T-helper 17 cell (primary cell): Measurements from ENCODE around the gene CACNG6. TPM values are rescaled to one million over a fixed set of nuclear protein-coding genes. Genes with fewer than 3 reads are reported as not detected.
"Not testable (repeated sequence)": the region's sequence is repeated elsewhere in the genome, so short reads cannot be mapped to it uniquely, and the experiment has no call there.

ENCODE experiments used
- ATAC-seq: fragments of 150-1000 bp; cut with Tn5 transposase; 2 replicates; pipeline ENCODE4 v1.10.0; 2021; ENCODE audit warnings: mild to moderate bottlenecking, moderate library complexity
- DNase-seq, 3 donors: peaks; one replicate each; pipeline versions ENCODE4 v3.0.0 to v3.0.0-alpha.2; 2020 to 2021
- H3K9me3 ChIP-seq: one replicate; pipeline ENCODE4 v1.7.0; 2013; ENCODE audit warnings: low read length, mild to moderate bottlenecking; ENCODE audit not compliant: control insufficient read depth, poor library complexity, severe bottlenecking
- H3K27ac Mint-ChIP-seq: one replicate; pipeline ENCODE4 v1.8.0; 2022; ENCODE audit warnings: mild to moderate bottlenecking, moderate library complexity, mixed read lengths
- H3K27me3 Mint-ChIP-seq: one replicate; pipeline ENCODE4 v1.8.0; 2022; ENCODE audit warnings: mixed read lengths
- H3K36me3 Mint-ChIP-seq: one replicate; pipeline ENCODE4 v1.8.0; 2022; ENCODE audit warnings: low read depth, mixed read lengths
- H3K4me1 Mint-ChIP-seq: one replicate; pipeline ENCODE4 v1.8.0; 2022; ENCODE audit warnings: mild to moderate bottlenecking, mixed read lengths
- H3K4me3 Mint-ChIP-seq: one replicate; pipeline ENCODE4 v1.8.0; 2022; ENCODE audit warnings: mild to moderate bottlenecking, moderate library complexity, mixed read lengths
- total RNA-seq, 4 donors: library from RNA in 2 of 4; stranded (reverse) in 2 of 4; gene quantifications; one replicate each; pipeline ENCODE4 v1.2.3 and lab custom pipeline; 2022 to 2026

CACNG6 gene
- total RNA-seq, 2 donors from 2014 or later = not detected

DNA sequence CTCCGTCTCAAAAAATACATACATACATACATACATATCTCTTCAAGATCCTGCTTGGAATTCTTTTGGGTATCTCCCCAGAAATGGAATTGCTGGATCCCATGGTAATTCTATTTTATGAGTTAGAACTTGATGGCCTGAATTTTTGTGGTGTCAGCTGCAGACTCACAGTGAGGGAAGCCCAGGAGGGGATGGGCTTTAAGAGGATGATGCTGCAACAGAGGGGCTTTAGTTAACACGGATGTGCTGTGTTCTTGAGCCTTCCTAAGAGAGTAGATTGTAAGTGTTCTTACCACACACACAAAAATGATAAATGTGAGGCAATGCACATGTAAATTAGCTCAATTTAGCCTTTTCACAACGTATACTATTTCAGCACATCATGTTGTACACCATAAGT, 31.8 kb downstream of the CACNG6 start:
- Mint-ChIP-seq H3K36me3 (peaks cover 3% of the 10 kb centered on the region), H3K4me3 (no peak overlapping the region), H3K27ac (no peak overlapping the region), H3K27me3 (peaks cover 39% of the 10 kb centered on the region), H3K4me1 (no peaks in the 10 kb centered on the region)
- no peak for DNase-seq
- no peaks in the 10 kb centered on the region for H3K9me3 ChIP-seq
- no peak for ATAC-seq

DNA sequence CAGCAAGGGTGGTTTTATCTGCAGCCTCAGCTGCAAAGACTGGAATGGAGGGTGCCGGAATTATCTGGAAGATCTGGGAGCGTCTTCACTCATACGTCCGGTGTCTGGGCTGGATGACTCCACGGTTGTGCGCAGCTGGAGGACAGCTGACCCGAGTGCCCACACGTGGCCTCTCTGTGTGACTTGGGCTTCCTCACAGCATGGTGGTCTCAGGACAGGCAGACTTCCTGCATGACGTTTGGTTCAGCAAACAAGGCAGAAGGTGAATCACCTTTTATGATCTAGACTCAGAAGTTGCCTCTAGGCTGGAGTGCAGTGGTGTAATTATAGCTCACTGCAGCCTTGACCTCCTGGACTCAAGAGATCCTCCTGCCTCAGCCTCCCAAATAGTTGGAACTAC, 33.2 kb downstream of the CACNG6 start:
- peaks cover 3% of the 10 kb centered on the region for H3K4me1 Mint-ChIP-seq
- H3K9me3 ChIP-seq = no peaks in the 10 kb centered on the region
- peaks cover 3% of the 10 kb centered on the region for H3K36me3 Mint-ChIP-seq
- H3K27me3 Mint-ChIP-seq = peaks cover 38% of the 10 kb centered on the region
- ATAC-seq = no peak
- DNase-seq = no peak
- H3K4me3 Mint-ChIP-seq = no peak overlapping the region
- H3K27ac Mint-ChIP-seq = no peak overlapping the region

DNA sequence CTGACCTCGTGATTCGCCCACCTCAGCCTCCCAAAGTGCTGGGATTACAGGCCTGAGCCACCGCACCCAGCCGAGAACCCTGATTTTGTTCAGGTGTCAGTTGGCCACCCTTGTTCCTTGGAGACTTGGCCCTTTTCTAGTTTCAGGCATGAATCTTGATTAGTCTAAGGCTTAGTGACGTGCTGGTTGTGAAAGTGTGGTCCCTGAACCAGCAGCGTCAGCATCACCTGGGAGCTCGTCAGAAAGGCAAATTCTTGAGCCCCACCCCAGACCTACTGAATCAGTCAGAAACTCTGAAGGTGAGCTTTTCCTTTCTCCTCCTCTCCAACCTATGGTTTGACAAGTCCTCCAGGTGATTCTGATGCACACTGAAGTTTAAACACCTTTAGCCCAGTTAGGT, 35.2 kb downstream of the CACNG6 start:
- H3K9me3 ChIP-seq = no peaks in the 10 kb centered on the region
- no peak overlapping the region for H3K4me3 Mint-ChIP-seq
- DNase-seq (no peak), ATAC-seq (no peak)
- H3K27ac Mint-ChIP-seq = no peak overlapping the region
- H3K27me3 Mint-ChIP-seq = peaks cover 43% of the 10 kb centered on the region
- peaks cover 5% of the 10 kb centered on the region for H3K4me1 Mint-ChIP-seq
- peaks cover 2% of the 10 kb centered on the region for H3K36me3 Mint-ChIP-seq

DNA sequence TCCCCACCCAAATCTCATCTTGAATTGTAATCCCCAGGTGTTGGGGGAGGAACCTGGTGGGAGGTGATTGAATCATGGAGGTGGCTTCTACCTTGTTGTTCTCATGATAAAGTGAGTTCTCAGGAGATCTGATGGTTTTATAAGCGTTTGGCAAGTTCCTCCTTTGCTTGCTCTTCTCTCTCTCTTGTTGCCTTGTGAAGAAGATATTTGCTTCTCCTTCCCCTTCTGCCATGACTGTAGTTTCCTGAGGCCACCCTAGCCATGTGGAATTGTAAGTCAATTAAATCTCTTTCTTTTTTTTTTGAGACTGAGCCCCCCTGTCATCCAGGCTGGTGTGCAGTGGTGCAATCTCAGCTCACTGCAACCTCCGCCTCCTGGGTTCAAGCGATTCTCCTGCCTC, 37.9 kb downstream of the CACNG6 start:
- ATAC-seq (no peak), DNase-seq (no peak)
- no peaks in the 10 kb centered on the region for H3K9me3 ChIP-seq
- Mint-ChIP-seq H3K27ac (no peak overlapping the region), H3K4me3 (peak overlapping the region; percentile 39), H3K27me3 (peaks cover 38% of the 10 kb centered on the region), H3K36me3 (peaks cover 2% of the 10 kb centered on the region), H3K4me1 (peaks cover 5% of the 10 kb centered on the region)

DNA sequence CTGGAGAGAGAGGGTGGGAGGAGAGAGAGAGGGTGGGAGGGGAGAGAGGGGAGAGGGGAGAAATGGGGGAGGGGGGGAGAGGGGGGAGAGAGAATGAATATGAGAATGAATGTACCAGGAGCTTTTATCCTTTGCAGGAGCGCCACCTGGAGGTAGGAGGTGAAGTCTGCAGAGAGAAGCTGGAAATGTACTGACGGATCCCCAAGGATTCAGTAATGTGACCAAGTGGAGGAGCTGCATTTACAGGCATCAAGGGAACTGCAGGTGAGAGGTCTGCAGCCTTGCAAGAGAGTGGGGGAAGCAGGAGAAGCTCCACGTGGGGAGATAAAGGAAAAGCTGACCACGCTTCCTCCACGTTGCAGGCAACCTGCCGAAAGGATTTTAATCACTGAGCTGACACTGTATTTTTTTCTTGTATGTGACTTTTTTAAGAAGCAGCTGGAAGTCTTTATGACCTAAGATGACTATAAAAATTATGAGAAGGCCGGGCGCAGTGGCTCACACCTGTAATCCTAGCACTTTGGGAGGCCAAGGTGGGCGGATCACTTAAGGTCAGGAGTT, 38.6 kb downstream of the CACNG6 start:
- Mint-ChIP-seq H3K27me3 (peaks cover 37% of the 10 kb centered on the region), H3K4me1 (peaks cover 5% of the 10 kb centered on the region), H3K4me3 (no peak overlapping the region), H3K27ac (no peak overlapping the region), H3K36me3 (peaks cover 2% of the 10 kb centered on the region)
- ATAC-seq (no peak), DNase-seq (peak; percentile 26 to 42 (median 28))
- H3K9me3 ChIP-seq = no peaks in the 10 kb centered on the region

DNA sequence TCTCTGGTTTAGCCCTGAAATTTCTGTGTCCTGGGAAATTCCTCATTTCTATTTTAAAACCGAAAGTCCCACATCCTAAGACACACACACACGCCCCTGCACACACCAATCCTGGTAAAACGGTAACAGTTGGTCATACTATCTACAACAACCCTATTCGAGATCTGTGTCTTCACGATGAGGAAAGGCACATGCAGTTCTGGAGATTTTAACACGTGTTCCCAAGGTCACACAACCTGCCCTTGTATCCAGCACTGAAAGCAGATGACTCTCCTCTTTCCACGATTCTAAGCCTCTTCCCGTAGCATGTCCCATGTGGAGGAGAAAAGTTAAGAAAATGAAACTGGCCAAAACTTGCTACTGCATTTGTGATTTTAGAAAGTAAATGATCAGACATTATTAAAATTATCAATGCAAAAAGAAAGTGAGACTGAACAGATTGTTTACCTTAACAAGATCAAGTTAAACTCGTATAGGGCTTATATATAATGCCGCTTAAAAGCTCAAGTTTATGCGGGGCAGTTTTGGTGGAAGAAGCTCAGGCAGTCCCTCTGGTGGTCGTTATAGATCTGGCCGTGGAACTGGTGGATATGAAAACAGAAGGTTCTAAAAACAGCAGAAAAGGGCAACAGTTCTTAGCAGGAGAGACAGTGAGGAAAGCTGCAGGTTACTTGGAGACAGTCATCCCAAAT, 39.6 kb downstream of the CACNG6 start:
- no peak for ATAC-seq
- H3K4me3 Mint-ChIP-seq = no peak overlapping the region
- peaks cover 46% of the 10 kb centered on the region for H3K27me3 Mint-ChIP-seq
- peaks cover 5% of the 10 kb centered on the region for H3K4me1 Mint-ChIP-seq
- no peak overlapping the region for H3K27ac Mint-ChIP-seq
- DNase-seq = no peak
- no peaks in the 10 kb centered on the region for H3K9me3 ChIP-seq
- H3K36me3 Mint-ChIP-seq = peaks cover 2% of the 10 kb centered on the region

DNA sequence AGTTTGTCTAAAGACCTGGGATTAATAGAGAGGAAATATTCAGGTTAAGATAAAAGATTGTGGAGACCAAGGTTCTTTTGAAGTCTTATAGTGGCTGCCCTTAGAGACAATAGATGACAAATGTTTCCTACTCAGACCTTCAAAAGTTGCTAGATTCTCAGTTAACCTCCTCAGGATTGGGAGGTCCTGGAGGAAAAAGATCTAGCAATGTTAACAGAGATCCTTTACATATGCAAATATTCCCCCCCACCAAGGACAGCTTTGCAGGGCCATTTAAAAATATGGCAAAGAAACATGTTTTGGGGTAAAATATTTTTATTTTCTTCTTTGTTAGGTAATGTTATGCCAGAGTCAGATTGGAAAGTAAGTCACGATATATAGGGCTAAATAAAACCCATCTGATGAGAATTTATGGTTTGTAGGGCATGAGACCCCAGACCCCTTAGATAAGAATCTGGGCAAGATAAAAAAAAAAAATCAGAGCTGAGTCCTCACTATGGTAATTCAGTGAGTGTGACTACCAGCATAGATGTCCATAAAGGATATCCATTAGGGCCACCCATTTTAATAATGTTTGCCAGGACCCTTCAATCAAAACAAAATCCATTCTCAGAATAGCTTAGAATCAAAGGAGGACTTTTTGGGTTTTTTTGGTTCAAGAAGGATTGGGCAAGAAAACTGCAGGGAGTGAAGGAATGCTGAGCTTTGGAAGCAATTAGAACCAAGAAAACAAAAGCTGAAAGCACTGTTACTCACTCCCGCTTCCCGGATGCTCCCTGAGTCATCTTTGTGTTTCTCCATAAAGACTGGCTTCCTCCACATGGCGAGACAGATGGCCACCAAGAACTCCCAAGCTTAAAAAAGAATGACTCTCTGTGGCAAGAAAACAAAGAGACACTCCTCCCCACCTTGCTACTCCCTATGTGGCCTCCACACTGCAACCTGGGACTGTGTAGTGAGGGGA, 44.1 kb downstream of the CACNG6 start:
- Mint-ChIP-seq H3K36me3 (no peaks in the 10 kb centered on the region), H3K27me3 (peaks cover 52% of the 10 kb centered on the region), H3K4me3 (no peak overlapping the region), H3K27ac (no peak overlapping the region), H3K4me1 (no peaks in the 10 kb centered on the region)
- ATAC-seq (no peak), DNase-seq (no peak)
- H3K9me3 ChIP-seq = no peaks in the 10 kb centered on the region

DNA sequence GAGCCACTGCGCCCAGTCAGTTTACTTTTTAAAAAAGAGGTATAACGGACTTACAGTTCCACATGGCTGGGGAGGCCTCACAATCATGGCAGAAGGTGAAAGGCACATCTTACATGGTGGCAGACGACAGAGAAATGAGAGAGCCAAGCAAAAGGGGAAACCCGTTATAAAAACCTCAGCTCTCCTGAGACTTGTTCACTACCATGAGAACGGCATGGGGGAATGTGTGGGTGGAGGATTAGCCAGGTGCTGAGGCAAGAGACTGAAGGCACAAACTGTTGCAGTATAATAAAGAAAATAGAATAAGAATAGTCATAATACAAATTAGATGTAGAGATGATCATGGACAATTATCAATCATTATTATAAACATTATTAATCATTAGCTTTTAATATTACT, 45.1 kb downstream of the CACNG6 start:
- H3K4me3 Mint-ChIP-seq, DNase-seq, ATAC-seq, H3K27ac Mint-ChIP-seq, H3K36me3 Mint-ChIP-seq, H3K9me3 ChIP-seq, H3K4me1 Mint-ChIP-seq: not testable (repeated sequence)
- H3K27me3 Mint-ChIP-seq = peaks cover 44% of the 10 kb centered on the region

DNA sequence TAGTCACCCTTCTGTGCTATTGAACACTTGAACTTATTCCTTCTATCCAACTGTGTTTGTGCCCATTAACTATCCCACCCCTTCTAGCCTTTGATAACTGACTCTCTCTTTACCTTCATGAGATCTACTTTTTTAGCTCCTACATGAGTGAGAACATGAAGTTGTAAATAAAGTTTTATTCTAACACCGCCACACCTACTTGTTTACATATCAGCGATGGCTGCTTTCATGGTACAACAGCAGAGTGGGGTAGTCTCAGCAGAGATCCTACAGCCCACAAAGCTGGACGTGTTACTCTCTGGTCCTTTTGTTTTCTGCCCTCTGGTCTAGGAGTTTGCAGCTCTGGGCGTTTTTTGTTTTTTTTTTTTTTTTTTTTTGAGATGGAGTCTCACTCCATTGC, 48.6 kb downstream of the CACNG6 start:
- H3K27ac Mint-ChIP-seq = no peak overlapping the region
- peaks cover 52% of the 10 kb centered on the region for H3K27me3 Mint-ChIP-seq
- H3K36me3 Mint-ChIP-seq = no peaks in the 10 kb centered on the region
- ATAC-seq (no peak), DNase-seq (no peak)
- no peaks in the 10 kb centered on the region for H3K9me3 ChIP-seq
- H3K4me1 Mint-ChIP-seq = no peaks in the 10 kb centered on the region
- no peak overlapping the region for H3K4me3 Mint-ChIP-seq

DNA sequence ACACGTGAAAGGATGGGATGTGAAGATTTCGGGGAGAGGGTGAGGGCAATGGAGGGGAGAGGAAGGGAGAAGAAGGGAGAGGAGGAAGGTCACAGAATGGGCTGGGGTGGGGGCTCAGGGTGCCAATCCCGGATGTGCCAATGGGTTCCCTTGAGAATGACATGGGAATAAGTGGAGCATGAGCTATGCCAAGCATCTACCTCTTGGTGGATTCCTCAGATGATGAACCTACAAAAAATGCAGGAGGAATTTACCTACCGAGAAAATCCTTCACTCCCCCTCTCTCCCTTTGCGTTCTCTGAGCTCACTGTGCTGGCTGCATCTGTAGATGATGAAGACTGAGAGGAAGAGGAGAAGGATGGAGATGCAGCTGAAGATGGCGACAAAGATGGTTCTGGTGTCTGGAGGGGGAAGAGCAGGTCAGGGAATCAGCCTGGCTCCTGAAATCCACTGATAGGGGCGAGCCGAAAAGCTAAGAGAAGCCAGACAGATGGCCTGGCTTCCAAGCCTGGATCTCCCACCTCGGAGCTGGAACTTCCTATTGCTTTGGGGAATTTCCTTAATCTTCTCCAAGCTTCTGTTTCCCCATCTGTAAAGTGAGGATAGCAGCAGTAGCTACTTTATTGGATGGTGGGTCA, 50.7 kb downstream of the CACNG6 start:
- ATAC-seq (no peak), DNase-seq (no peak)
- Mint-ChIP-seq H3K36me3 (no peaks in the 10 kb centered on the region), H3K4me1 (no peaks in the 10 kb centered on the region), H3K4me3 (no peak overlapping the region), H3K27me3 (peaks cover 47% of the 10 kb centered on the region), H3K27ac (no peak overlapping the region)
- no peaks in the 10 kb centered on the region for H3K9me3 ChIP-seq

DNA sequence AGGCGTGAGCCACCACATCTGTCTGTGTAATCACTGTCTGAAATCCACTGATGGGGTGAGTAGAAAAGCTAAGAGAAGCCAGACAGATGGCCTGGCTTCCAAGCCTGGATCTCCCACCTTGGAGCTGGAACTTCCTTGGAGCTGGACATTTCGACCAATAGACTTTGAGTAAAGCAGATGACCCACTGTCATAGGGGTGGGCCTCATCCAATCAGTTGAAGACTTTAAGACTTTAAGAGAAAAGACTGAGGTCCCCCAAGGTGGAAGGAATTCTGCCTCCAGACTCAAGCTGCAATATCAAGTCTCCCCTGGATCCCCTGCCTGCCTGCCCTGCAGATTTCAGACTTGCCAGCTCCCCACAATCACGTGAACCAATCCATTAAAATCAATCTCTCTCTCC, 51.6 kb downstream of the CACNG6 start:
- no peak overlapping the region for H3K27ac Mint-ChIP-seq
- no peak overlapping the region for H3K4me3 Mint-ChIP-seq
- no peak for DNase-seq
- no peaks in the 10 kb centered on the region for H3K9me3 ChIP-seq
- no peak for ATAC-seq
- H3K36me3 Mint-ChIP-seq = no peaks in the 10 kb centered on the region
- no peaks in the 10 kb centered on the region for H3K4me1 Mint-ChIP-seq
- peaks cover 40% of the 10 kb centered on the region for H3K27me3 Mint-ChIP-seq

DNA sequence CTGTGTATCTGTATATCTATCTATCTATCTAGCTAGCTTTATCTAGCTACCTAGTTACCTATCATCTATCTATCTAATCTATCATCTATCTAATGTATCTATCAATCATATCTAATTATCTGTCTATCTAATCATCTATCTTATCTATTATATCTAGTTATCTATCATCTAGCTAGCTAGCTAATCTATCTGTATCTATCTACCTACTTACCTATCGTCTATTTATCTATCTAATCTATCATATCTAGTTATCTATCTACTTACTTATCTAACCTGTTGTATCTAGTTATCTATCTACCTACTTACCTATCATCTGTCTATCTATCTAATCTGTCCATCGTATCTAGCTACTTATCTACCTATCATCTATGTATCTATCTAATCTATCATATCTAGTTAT, 54.3 kb downstream of the CACNG6 start:
- ATAC-seq = no peak
- H3K9me3 ChIP-seq = no peaks in the 10 kb centered on the region
- DNase-seq = no peak
- peaks cover 40% of the 10 kb centered on the region for H3K27me3 Mint-ChIP-seq
- H3K4me3 Mint-ChIP-seq = no peak overlapping the region
- H3K4me1 Mint-ChIP-seq = no peaks in the 10 kb centered on the region
- no peaks in the 10 kb centered on the region for H3K36me3 Mint-ChIP-seq
- H3K27ac Mint-ChIP-seq = no peak overlapping the region

DNA sequence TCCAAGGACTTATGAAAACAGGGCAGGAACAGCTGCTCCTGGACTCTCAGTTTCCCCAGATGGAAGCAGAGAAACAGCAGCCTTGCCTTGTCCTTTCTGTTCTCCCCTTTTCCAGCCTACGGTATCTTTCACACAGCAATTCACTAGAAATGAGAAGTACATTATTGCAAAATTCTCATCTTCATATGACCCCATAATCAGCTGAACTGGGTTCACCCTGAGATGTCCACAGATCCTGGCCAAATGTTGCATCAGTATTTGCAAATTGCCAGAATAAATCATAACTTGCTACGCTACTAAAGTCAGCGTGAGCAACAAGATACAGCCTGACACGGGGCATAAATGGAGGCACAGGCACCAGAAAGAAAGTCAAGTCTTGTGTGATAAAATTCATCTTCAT, 56.2 kb downstream of the CACNG6 start:
- no peak overlapping the region for H3K4me3 Mint-ChIP-seq
- H3K36me3 Mint-ChIP-seq = no peaks in the 10 kb centered on the region
- DNase-seq (no peak), ATAC-seq (no peak)
- H3K9me3 ChIP-seq = no peaks in the 10 kb centered on the region
- no peaks in the 10 kb centered on the region for H3K4me1 Mint-ChIP-seq
- H3K27ac Mint-ChIP-seq = no peak overlapping the region
- peaks cover 31% of the 10 kb centered on the region for H3K27me3 Mint-ChIP-seq
